Stimulated activated CD4-positive, alpha-beta T cell treated with anti-CD3 and anti-CD28 coated beads, TNF-alpha, amount 100 ng/mL, for 1 hour (primary cell): ENCODE data around the gene ADGRG6.
"Not testable (repeated sequence)": the region's sequence is repeated elsewhere in the genome, so short reads cannot be mapped to it uniquely, and the experiment has no call there.

ENCODE experiments used
- DNase-seq, 3 donors: peaks; one replicate each; pipeline ENCODE4 v3.0.0-alpha.2; 2020; ENCODE audit warnings: low read depth in 3 of 3, low spot score in 1 of 3

The ADGRG6 gene

DNA sequence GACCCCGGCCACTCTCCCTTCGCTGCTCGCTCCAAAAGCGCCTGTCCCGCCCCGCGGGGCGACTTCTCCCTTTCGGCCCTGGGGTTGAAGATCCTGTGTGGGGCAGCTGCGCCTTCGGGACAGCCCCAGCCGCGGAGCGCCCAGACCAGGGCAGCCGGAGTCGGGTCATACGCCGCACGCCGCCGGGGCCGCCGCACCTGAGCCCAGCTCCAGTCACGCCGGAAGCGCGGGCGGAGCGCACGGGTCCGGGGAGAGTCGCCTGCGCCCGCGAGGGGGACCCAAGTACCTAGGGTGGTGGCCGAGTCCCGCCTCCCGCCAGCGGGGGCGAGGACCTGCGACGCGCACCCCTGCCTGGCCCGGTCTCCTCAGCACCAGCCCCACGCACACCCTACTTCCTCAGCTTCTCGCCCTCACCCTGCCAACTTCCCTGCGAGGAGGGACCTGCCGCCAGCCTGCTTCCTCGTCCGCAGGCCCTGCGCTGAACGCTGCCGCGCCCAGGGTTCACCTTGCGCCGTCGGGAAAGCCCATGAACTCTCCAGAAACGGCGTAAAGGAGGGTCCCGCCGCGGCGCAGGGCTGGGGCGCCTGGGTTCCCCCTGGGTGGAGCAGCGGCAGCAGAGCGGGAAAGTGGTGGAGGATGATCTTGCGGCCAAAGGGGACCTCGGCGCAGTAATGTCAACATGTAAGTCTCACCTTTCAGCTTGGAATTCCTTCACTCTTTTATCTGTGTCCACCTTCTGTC lies at the start of gene ADGRG6:
Gene ADGRG6, plus strand, starts transcription at position 357 of the 741 bp plus-strand sequence. Its CDS starts 323 bp downstream, at position 680.
- DNase-seq, result peak in 1 of 3 donors; percentile 23

DNA sequence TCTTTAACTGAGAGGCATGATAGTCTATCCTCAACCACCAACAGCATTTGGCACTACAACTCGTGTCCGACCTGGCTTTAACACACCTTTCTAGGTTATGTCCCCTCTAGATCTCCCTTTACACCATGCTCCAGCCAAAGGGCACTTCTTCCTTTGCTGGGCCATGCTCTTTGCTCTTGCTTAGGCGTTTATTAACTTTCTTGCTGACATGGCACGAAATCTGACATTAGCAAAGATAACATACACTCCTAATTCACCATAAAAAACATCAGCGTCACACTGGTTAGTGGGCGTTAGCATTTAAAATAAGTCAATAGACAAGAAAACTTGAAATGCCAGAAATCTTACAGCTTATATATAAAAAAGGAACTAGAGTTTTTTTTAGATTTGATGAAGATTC lies 47.3 kb upstream of the ADGRG6 start:
- no peak for DNase-seq

GRCh38 chr6:142255785-142256184 lies 46.0 kb upstream of the ADGRG6 start:
- no peak for DNase-seq

GRCh38 chr6:142258305-142258704 lies 43.5 kb upstream of the ADGRG6 start:
- no peak for DNase-seq

DNA sequence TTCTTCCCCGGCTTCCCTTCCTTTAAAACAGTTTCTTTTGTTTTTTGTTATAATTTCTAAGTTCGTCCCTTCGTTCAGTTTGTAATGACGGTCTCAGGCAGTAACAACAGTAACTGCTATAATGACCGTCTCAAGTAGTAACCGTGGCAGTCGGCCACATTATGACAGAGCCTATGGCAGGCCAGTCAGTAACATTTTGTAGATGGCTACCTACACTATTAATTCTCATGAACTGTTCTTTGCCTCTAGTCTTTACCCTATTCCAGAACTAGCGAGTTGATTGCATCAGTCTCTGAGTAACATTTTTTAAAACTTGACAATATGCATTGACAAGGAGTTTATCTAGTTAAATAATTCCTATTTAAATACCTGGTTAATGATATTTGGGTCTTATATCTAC lies 43.0 kb upstream of the ADGRG6 start:
- DNase-seq, result no peak

GRCh38 chr6:142260748-142261147 lies 41.1 kb upstream of the ADGRG6 start:
- DNase-seq, result no peak

DNA sequence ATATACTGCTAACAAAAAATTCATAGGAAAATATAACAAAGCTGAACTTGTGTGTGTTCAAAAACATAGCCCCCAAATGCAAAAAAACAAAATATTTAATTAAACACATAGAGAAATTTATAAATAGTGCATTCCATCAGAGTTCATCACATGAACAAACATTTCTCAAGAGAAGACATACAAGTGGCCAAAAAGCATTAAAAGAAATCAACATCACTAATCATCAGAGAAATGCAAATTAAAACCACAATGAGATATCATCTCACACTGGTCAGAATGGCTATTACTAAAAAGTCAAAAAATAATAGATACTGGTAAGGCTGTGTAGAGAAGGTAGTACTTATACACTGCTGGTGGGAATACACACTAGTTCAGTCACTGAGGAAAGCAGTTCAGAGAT lies 39.6 kb upstream of the ADGRG6 start:
- no peak for DNase-seq

DNA sequence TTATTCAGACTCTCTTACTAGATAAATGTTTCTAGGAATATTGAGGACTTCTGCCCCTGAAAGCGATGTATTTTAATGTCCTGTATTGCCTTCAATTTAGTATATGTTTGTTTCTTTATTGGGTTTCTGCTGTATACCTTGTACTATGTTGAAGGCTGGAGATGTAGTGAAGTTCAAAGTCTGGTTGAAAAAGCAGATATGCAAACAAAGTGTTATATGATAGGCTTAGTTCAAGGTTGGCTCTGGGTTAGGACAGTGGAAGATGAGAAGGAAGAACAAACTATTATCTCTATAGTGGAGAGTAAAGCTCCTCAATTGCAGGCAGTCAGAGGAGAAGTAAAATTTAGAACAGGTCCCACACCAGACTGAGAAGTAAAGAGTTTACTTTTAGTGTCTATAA lies 36.3 kb upstream of the ADGRG6 start:
- DNase-seq, result no peak

DNA sequence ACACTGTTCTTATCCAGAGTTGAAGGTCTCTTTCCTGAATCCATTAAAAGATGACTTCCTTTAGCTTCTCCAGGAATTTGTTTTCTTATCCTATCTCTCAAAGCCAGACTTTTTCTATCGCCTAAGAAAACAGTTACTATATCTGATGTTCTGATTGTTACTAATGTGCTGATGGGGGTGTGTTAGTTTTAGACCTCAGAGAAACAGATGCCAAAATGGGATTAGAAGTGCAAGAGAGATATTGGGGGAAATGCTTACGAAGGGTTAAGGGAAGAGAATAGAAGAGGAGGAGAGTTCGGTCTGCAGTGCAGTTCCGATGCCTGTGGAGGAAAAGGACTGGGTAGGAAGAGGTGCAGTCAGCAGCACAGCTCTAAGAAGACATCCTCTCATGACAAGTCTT lies 35.7 kb upstream of the ADGRG6 start:
- DNase-seq, result no peak

DNA sequence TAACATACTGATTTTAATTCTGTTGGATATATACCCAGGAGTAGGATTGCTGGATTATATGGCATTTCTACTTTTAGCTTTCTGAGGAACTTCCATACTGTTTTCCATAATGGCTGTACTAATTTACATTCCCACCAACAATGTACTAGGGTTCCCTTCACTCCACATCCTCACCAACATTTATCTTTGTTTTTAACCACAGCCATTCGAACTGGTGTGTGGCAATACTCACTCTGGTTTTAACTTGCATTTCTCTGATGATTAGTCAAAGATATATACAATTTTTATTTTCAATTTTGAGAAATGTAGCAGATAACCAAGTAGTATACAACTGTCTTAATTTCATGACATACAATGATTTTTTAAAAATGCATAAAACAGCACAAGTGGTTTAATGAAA lies 30.3 kb upstream of the ADGRG6 start:
- no peak for DNase-seq

GRCh38 chr6:142274656-142275055 lies 27.2 kb upstream of the ADGRG6 start:
- DNase-seq, result no peak

- no peak for DNase-seq
Measured at GRCh38 chr6:142275236-142276006, 26.4 kb upstream of the ADGRG6 start.

- no peak for DNase-seq
Measured at GRCh38 chr6:142276256-142276655, 25.6 kb upstream of the ADGRG6 start.

GRCh38 chr6:142279350-142280180 lies 22.2 kb upstream of the ADGRG6 start:
- no peak for DNase-seq

GRCh38 chr6:142280265-142280664 lies 21.5 kb upstream of the ADGRG6 start:
- no peak for DNase-seq

DNA sequence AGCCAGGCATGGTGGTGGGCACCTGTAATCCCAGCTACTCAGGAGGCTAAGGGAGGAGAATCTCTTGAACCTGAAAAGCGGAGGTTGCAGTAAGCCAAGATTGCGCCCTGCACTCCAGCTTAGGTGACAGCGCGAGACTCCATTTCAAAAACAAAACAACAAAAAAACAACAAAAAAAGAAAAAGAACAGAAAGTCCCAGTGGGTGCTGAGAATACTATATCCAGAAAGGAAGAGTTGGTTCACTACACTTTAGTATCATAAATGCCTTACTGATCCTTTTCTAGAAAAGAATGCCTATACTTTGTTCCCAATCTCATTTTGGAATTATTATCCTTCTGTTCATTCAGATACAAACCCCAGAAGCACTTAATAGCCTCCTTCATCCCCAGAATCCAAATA lies 20.9 kb upstream of the ADGRG6 start:
- no peak for DNase-seq

GRCh38 chr6:142283138-142283537 lies 18.7 kb upstream of the ADGRG6 start:
- not testable (repeated sequence) for DNase-seq

- no peak for DNase-seq
Measured at GRCh38 chr6:142284419-142284818, 17.4 kb upstream of the ADGRG6 start.

DNA sequence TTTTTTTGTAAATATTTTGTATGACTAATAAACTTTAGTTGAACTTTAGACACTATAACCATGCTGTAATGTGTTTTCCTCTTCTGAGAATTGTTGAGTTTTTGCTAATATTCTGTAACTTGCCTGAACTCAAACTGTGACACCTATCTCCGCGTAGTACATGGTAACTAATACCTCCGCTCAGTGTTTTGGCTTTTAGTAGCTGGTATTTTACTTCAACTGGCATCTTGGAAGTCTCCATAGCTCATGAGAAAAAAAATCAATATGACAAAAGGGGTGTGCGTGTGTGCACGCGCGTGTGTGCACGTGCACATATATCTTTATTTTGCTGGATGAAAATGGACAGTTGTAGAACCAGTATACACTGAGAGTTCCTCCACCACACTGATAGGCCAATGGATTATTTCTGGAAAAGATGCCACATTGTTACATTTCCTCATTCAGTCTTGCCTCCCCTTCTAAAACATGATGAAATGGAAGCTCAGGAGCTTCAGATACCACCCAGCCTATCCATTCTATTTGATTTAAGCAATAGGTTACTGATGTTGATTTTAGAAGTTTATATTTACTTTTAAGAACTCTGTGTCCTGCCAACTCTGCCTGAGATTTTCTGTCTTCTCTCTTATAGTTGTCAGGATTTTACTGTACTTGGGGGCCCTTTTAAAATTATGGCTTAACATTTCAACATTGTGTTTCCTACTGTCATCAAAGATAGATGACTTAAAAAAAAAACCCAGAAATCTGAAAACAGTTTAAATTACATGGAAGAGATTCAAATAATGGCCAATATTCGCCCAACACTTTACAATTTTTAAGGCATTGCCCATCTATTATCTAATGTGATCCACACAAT lies 16.3 kb upstream of the ADGRG6 start:
- no peak for DNase-seq

- no peak for DNase-seq
Measured at GRCh38 chr6:142286088-142286409, 15.8 kb upstream of the ADGRG6 start.

GRCh38 chr6:142289687-142290086 lies 12.1 kb upstream of the ADGRG6 start:
- no peak for DNase-seq
